Measurements from ENCODE around the gene BRD2. TPM values are rescaled to one million over a fixed set of nuclear protein-coding genes. Genes with fewer than 3 reads are reported as not detected.

BRD2 gene
- total RNA-seq, 1 donor from 2014 or later, result 234 TPM

DNA sequence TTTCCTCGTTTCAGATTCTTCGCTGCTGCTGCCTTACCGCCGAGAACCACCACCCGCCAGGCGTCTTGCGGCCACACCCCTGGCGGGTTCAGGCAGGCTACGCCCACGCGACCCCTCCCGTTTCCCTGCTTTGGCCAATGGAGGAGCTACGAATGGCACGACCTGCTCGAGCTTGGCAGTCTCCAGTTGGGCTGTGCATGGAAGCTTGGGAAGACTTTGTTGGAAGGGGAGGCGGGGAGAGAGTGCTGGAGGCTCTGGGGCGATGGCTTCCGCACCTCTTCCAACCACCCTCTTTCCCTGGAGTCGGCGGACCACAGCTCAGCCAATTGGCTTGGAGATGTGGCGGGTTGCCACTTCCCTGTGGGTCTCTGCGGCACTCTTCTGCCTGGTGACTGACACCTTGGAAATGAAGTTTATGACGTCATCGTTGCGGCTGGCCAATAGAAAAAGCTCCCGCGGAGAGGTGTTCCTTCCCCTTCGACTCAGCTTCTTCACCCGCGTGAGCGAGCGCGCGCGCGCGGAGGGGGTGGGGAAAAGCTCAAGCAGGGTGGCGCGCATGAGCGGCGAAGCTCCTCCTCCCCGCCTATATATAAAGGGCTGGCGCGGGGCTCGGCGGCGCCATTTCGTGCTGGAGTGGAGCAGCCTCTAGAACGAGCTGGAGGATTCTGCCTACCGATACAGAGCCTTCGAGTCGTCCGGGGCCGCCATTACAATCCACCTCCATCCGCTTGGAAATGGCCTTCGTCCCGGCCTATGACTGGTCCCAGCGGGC is 3.4 kb downstream of the BRD2 start:
- H3K4me1 Mint-ChIP-seq (ENCODE audit: low read depth, unreplicated experiment), result peaks cover 25% of the 10 kb centered on the region
- no peaks in the 10 kb centered on the region for H3K27me3 Mint-ChIP-seq (ENCODE audit: low read depth, unreplicated experiment)
- Histone ChIP-seq H3K4me1 (ENCODE audit: insufficient read depth, low read length) (peaks cover 25% of the 10 kb centered on the region), H3K36me3 (ENCODE audit: insufficient read depth, low read length) (peaks cover 32% of the 10 kb centered on the region), H3K9ac (ENCODE audit: low read length) (peak overlapping the region; percentile 99), H3K27ac (ENCODE audit: low read depth, low read length) (peak overlapping the region; percentile 100), H3K79me2 (ENCODE audit: insufficient read depth, low read length) (peaks cover 75% of the 10 kb centered on the region), H2AFZ (ENCODE audit: low read depth, low read length) (no peak overlapping the region), H3K4me2 (ENCODE audit: low read length) (peak overlapping the region; percentile 97), H4K20me1 (ENCODE audit: insufficient read depth, low read length) (peaks cover 47% of the 10 kb centered on the region), H3K27me3 (ENCODE audit: insufficient read depth, low read length) (no peaks in the 10 kb centered on the region), H3K9me3 (ENCODE audit: insufficient read depth, low read depth, low read length) (no peaks in the 10 kb centered on the region), H3K4me3 (ENCODE audit: insufficient read depth, low read depth, low read length) (peak overlapping the region; percentile 97)
- H3K4me3 Mint-ChIP-seq (ENCODE audit: unreplicated experiment), result peak overlapping the region; percentile 100
- FAIRE-seq (no peak), DNase-seq (ENCODE audit: low read depth) (peak; percentile 100)
- H3K9me3 Mint-ChIP-seq (ENCODE audit: unreplicated experiment), result no peaks in the 10 kb centered on the region
- TF ChIP-seq, protein P1, sequence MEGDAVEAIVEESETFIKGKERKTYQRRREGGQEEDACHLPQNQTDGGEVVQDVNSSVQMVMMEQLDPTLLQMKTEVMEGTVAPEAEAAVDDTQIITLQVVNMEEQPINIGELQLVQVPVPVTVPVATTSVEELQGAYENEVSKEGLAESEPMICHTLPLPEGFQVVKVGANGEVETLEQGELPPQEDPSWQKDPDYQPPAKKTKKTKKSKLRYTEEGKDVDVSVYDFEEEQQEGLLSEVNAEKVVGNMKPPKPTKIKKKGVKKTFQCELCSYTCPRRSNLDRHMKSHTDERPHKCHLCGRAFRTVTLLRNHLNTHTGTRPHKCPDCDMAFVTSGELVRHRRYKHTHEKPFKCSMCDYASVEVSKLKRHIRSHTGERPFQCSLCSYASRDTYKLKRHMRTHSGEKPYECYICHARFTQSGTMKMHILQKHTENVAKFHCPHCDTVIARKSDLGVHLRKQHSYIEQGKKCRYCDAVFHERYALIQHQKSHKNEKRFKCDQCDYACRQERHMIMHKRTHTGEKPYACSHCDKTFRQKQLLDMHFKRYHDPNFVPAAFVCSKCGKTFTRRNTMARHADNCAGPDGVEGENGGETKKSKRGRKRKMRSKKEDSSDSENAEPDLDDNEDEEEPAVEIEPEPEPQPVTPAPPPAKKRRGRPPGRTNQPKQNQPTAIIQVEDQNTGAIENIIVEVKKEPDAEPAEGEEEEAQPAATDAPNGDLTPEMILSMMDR (IDR thresholded peaks at IDR 0.05; ENCODE audit: insufficient read depth, low read depth, low read length), result no peak
- no peak for TF ChIP-seq EZH2 (IDR thresholded peaks at IDR 0.05; ENCODE audit: insufficient read depth, low read length)
- H3K36me3 Mint-ChIP-seq (ENCODE audit: low read depth, unreplicated experiment), result peaks cover 35% of the 10 kb centered on the region
- peak overlapping the region; percentile 99 for H3K27ac Mint-ChIP-seq (ENCODE audit: unreplicated experiment)

DNA sequence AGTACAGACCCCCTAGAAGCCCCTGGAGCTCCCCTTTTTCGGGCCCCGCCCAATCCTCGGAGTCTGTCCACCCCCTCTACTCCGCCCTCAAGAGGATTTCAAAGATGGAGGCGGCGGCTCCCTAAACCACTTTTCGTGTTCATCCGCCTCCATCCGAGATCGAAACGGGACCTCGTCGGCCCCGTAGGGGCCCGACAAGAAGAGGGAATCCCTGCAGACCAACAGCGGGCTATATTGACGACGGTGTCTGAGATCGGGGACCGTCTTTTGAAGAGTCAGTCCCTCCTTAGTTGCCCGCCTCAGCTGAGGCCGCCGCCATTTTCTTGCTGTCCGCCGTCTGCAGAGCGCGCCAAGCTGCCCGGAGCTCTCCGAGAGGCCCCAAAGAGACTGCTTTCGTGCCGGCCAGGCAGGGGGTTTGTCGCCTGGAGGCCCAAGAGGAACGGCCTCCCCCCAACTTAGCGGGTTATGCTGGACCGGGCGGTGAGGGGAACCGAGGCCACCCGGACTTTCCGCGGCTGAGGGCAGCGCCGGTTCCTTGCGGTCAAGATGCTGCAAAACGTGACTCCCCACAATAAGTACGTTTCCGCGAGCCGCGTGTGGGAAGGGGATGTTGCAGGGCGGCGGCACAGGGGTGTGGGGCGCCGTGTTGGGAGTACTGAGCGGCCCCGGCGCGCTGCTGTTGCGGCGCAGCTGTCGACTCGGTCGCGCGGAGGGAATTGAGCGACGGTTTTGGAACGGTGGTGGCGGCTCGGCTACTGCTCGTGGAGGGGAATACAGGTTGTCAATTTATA is 4.2 kb downstream of the BRD2 start:
- no peak overlapping the region for H2AFZ ChIP-seq (ENCODE audit: low read depth, low read length)
- H3K4me1 Mint-ChIP-seq (ENCODE audit: low read depth, unreplicated experiment), result peaks cover 25% of the 10 kb centered on the region

More for the DNA sequence above, 4.2 kb downstream of the BRD2 start:
- FAIRE-seq (no peak), DNase-seq (ENCODE audit: low read depth) (no peak)
- H3K79me2 ChIP-seq (ENCODE audit: insufficient read depth, low read length), result peaks cover 75% of the 10 kb centered on the region
- TF ChIP-seq, protein P1 (IDR thresholded peaks at IDR 0.05; ENCODE audit: insufficient read depth, low read depth, low read length), result no peak
- no peak for TF ChIP-seq EZH2 (IDR thresholded peaks at IDR 0.05; ENCODE audit: insufficient read depth, low read length)
- H3K36me3 ChIP-seq (ENCODE audit: insufficient read depth, low read length), result peaks cover 40% of the 10 kb centered on the region
- H3K4me1 ChIP-seq (ENCODE audit: insufficient read depth, low read length), result peaks cover 23% of the 10 kb centered on the region
- H3K27ac ChIP-seq (ENCODE audit: low read depth, low read length), result peak overlapping the region; percentile 63
- H3K9me3 ChIP-seq (ENCODE audit: insufficient read depth, low read depth, low read length), result no peaks in the 10 kb centered on the region
- H3K27me3 Mint-ChIP-seq (ENCODE audit: low read depth, unreplicated experiment), result no peaks in the 10 kb centered on the region
- peak overlapping the region; percentile 90 for H3K9ac ChIP-seq (ENCODE audit: low read length)
- peak overlapping the region; percentile 100 for H3K4me3 Mint-ChIP-seq (ENCODE audit: unreplicated experiment)
- peaks cover 35% of the 10 kb centered on the region for H3K36me3 Mint-ChIP-seq (ENCODE audit: low read depth, unreplicated experiment)
- H3K4me3 ChIP-seq (ENCODE audit: insufficient read depth, low read depth, low read length), result peak overlapping the region; percentile 92
- no peaks in the 10 kb centered on the region for H3K27me3 ChIP-seq (ENCODE audit: insufficient read depth, low read length)
- peaks cover 55% of the 10 kb centered on the region for H4K20me1 ChIP-seq (ENCODE audit: insufficient read depth, low read length)
- H3K9me3 Mint-ChIP-seq (ENCODE audit: unreplicated experiment), result no peaks in the 10 kb centered on the region
- peak overlapping the region; percentile 97 for H3K4me2 ChIP-seq (ENCODE audit: low read length)
- H3K27ac Mint-ChIP-seq (ENCODE audit: unreplicated experiment), result peak overlapping the region; percentile 97

Data from astrocyte (in vitro differentiated cells and primary cell).